HepG2 (cell line): Measurements from ENCODE around the gene NUB1. TPM values are rescaled to one million over a fixed set of nuclear protein-coding genes. Genes with fewer than 3 reads are reported as not detected.

Experiments used
- ATAC-seq: fragments of 200-7000 bp; cut with Tn5 transposase; 3 replicates; pipeline ENCODE4 v1.9.1; 2020; ENCODE audit warnings: mild to moderate bottlenecking, moderate library complexity
- BruUV-seq: library from RNA; stranded (reverse); fragments of 400-500 nt; replicated peaks from 2 replicates; lab custom pipeline; 2021; lab: Mats Ljungman, UMichigan
- CTCF ChIA-PET: fragments of 300-600 bp; formaldehyde crosslinking; extraction: SDS; loops from one replicate; lab custom pipeline; 2021; ENCODE audit warnings: low total read pairs, inconsistent platforms, low intra/inter-chr PET ratio; lab: Yijun Ruan, JAX
- POLR2A ChIA-PET: fragments of 350-600 bp; sonication (Branson Sonifier 250); formaldehyde crosslinking; loops from one replicate; lab custom pipeline; 2020; ENCODE audit warnings: antibody characterized with exemption, inconsistent platforms; lab: Yijun Ruan, JAX
- DNase-seq: peaks from one replicate; pipeline ENCODE4 v3.0.0-alpha.2; 2015; ENCODE audit warnings: low spot score
- FAIRE-seq: peaks from 3 replicates; lab custom pipeline; 2011; peaks lifted over from hg19 to GRCh38; lab: Jason Lieb, UNC
- H2AFZ ChIP-seq: one replicate; pipeline ENCODE4 v1.6.1; 2011; ENCODE audit warnings: low read length, inconsistent platforms
- H3K27ac ChIP-seq: fragments of 300-600 bp; 3 replicates; pipeline ENCODE4 v1.8.0; 2011; ENCODE audit warnings: mixed run types, mild to moderate bottlenecking, mixed read lengths, low read length, inconsistent platforms; ENCODE audit not compliant: insufficient read depth; ENCODE audit errors: extremely low read length
- H3K27me3 ChIP-seq, 2 experiments: fragments of 200-600 bp in 1 of 2; 2 replicates in 1 of 2; 3 replicates in 1 of 2; pipeline versions ENCODE4 v1.6.0 to v1.8.0; 2011; ENCODE audit warnings: low read length in 2 of 2, mild to moderate bottlenecking in 2 of 2, moderate library complexity in 2 of 2, inconsistent platforms in 1 of 2; ENCODE audit not compliant: insufficient read depth in 2 of 2, control insufficient read depth in 1 of 2
- H3K36me3 ChIP-seq, 2 experiments: fragments of 200-600 bp in 1 of 2; replicated peaks in 1 of 2; 2 replicates in 1 of 2; 3 replicates in 1 of 2; pipeline versions ENCODE4 v1.5.1 to v1.8.0; 2011; ENCODE audit warnings: low read length in 2 of 2, inconsistent platforms in 1 of 2; ENCODE audit not compliant: insufficient read depth in 2 of 2, control insufficient read depth in 1 of 2
- H3K4me1 ChIP-seq: 2 replicates; pipeline ENCODE4 v1.5.1; 2012; ENCODE audit warnings: low read length, inconsistent platforms; ENCODE audit not compliant: insufficient read depth
- H3K4me2 ChIP-seq: 2 replicates; pipeline ENCODE4 v1.6.0; 2011; ENCODE audit warnings: low read depth, low read length, inconsistent platforms
- H3K4me3 ChIP-seq, 3 experiments: fragments of 200-600 bp in 1 of 3; sonication (generic), shearing (Covaris generic) in 1 of 3; replicated peaks in 1 of 3; 2 replicates each; pipeline ENCODE4 v1.5.1; 2011 to 2016; ENCODE audit warnings: low read length in 3 of 3, inconsistent platforms in 2 of 3, low read depth in 2 of 3, mild to moderate bottlenecking in 2 of 3, control low read depth in 1 of 3, mixed read lengths in 1 of 3; ENCODE audit not compliant: insufficient read depth in 1 of 3
- H3K79me2 ChIP-seq: one replicate; pipeline ENCODE4 v1.6.1; 2011; ENCODE audit warnings: low read length, inconsistent platforms; ENCODE audit not compliant: insufficient read depth
- H3K9ac ChIP-seq: 2 replicates; pipeline ENCODE4 v1.6.0; 2011; ENCODE audit warnings: mild to moderate bottlenecking, low read depth, low read length, inconsistent platforms; ENCODE audit not compliant: insufficient read depth
- H3K9me3 ChIP-seq: 2 replicates; pipeline ENCODE4 v1.5.1; 2012; ENCODE audit warnings: mild to moderate bottlenecking, low read length
- H4K20me1 ChIP-seq: 2 replicates; pipeline ENCODE4 v1.6.0; 2011; ENCODE audit warnings: inconsistent platforms, mild to moderate bottlenecking, low read length, moderate library complexity; ENCODE audit not compliant: insufficient read depth
- CCDC6 ChIP-seq: sonication (generic); formaldehyde crosslinking; IDR thresholded peaks from 2 replicates; pipeline ENCODE4 v1.8.1; 2022; ENCODE audit warnings: mild to moderate bottlenecking, missing genetic modification reagents, moderate library complexity
- EED ChIP-seq: sonication (generic); formaldehyde crosslinking; IDR thresholded peaks from 2 replicates; pipeline ENCODE4 v1.5.0; 2020; ENCODE audit warnings: mild to moderate bottlenecking, missing genetic modification reagents
- FOXC1 ChIP-seq: sonication (generic); formaldehyde crosslinking; IDR thresholded peaks from 2 replicates; pipeline ENCODE4 v1.8.0; 2022; ENCODE audit warnings: mild to moderate bottlenecking, missing genetic modification reagents, borderline replicate concordance
- IKZF5 ChIP-seq: IDR thresholded peaks from 2 replicates; pipeline ENCODE4 v1.6.1; 2018; ENCODE audit warnings: missing genetic modification reagents, mild to moderate bottlenecking, missing compliant biosample characterization
- NFYB ChIP-seq: sonication (generic); formaldehyde crosslinking; IDR thresholded peaks from 2 replicates; pipeline ENCODE4 v1.4.0; 2020; ENCODE audit warnings: missing genetic modification reagents
- RAD21 ChIP-seq: fragments of 450-650 bp; formaldehyde crosslinking; IDR thresholded peaks from 2 replicates; pipeline ENCODE4 v1.5.0; 2020; ENCODE audit warnings: mild to moderate bottlenecking
- RBM22 ChIP-seq: fragments of 200-400 bp; formaldehyde crosslinking; optimal IDR thresholded peaks from 2 replicates; pipeline ENCODE3; 2017; ENCODE audit warnings: mild to moderate bottlenecking, low read length, moderate library complexity
- SP4 ChIP-seq: sonication (generic); formaldehyde crosslinking; IDR thresholded peaks from 2 replicates; pipeline ENCODE4 v1.8.1; 2023; ENCODE audit warnings: mild to moderate bottlenecking, missing genetic modification reagents
- SRSF9 ChIP-seq: fragments of 200-400 bp; formaldehyde crosslinking; IDR thresholded peaks from 2 replicates; pipeline ENCODE4 v1.6.1; 2018; ENCODE audit warnings: borderline replicate concordance, mild to moderate bottlenecking, low read depth, low read length; ENCODE audit not compliant: insufficient read depth, poor library complexity, severe bottlenecking
- ZNF280B ChIP-seq: sonication (generic); formaldehyde crosslinking; IDR thresholded peaks from 2 replicates; pipeline ENCODE4 v1.5.0; 2020; ENCODE audit warnings: missing genetic modification reagents, mild to moderate bottlenecking, borderline replicate concordance
- ZNF383 ChIP-seq: sonication (generic); formaldehyde crosslinking; IDR thresholded peaks from 2 replicates; pipeline ENCODE4 v1.4.0; 2020; ENCODE audit warnings: missing genetic modification reagents, mild to moderate bottlenecking, borderline replicate concordance
- ZNF512B ChIP-seq: sonication (generic); formaldehyde crosslinking; IDR thresholded peaks from 2 replicates; pipeline ENCODE4 v1.5.1; 2020; ENCODE audit warnings: missing genetic modification reagents, mild to moderate bottlenecking, borderline replicate concordance
- whole genome bisulfite sequencing: methylation state at CpG from one replicate; pipeline ENCODE4 v1.1.6; 2017; ENCODE audit warnings: low lambda C conversion rate; 5-methylcytosine and 5-hydroxymethylcytosine counted together
- in situ Hi-C: cut with HindIII; loops from 2 replicates; pipeline ENCODE4 v1.10.0; 2017; ENCODE audit warnings: low pct_unique_long_range_greater_than_20kb; ENCODE audit not compliant: extremely low pct_ligation_motif_present
- intact Hi-C: fragments of 100-400 bp; cut with micrococcal nuclease; formaldehyde crosslinking; loops from one replicate; pipeline ENCODE4 v1.10.0; 2022; ENCODE audit not compliant: unreplicated experiment
- polyA plus RNA-seq, 8 experiments: library from polyadenylated mRNA; depleted of rRNA in 3 of 8; stranded (reverse) in 7 of 8; unstranded in 1 of 8; fragments of >200 nt; fragmentation: Illumina TruSeq in 4 of 8; extraction: Trizol in 4 of 8; gene quantifications; 2 replicates each; pipeline versions ENCODE4 v1.2.1 to v1.2.3, GENCODE V29; 2011 to 2016; ENCODE audit warnings: low read depth in 4 of 8, missing spikeins in 1 of 8, mixed read lengths in 1 of 8; ENCODE audit not compliant: insufficient read depth in 1 of 8
- total RNA-seq, 5 experiments: library from RNA; depleted of rRNA; stranded (reverse); fragments of >200 nt; fragmentation: Illumina TruSeq; extraction: Trizol; gene quantifications; 2 replicates each; pipeline ENCODE4 v1.2.3, GENCODE V29; 2016; ENCODE audit warnings: low read depth in 1 of 5

The NUB1 gene
- total and polyA plus RNA-seq, 2 of the 13 experiments (the other 11 are each of a cell fraction or from before 2014, with no cell fraction given) = 27.1 to 37.0 TPM

GRCh38 chr7:151316896-151317295 lies 24.7 kb upstream of the NUB1 start (continued):
- TF ChIP-seq IKZF5 (CRISPR knock-in tag) = no peak
- no peak for TF ChIP-seq RBM22

- intact Hi-C loops (no loop called here), in situ Hi-C loops (loop anchor here (5.0 kb wide), 1 partner anchor 34 kb away; no protein-coding TSS in a partner anchor)
- FAIRE-seq = no peak
- Histone ChIP-seq H4K20me1 (no peaks in the 10 kb centered on the region), H3K27ac (no peak overlapping the region), H2AFZ (no peak overlapping the region), H3K79me2 (no peaks in the 10 kb centered on the region), H3K4me2 (no peak overlapping the region), H3K9me3 (peaks cover 34% of the 10 kb centered on the region), H3K9ac (no peak overlapping the region), H3K27me3 (peaks cover 1 to 4% of the 10 kb centered on the region in 2 experiments; a peak in 1 of 5 replicates), H3K4me3 (no peak overlapping the region), H3K4me1 (peaks cover 6% of the 10 kb centered on the region; the same call in 1 of the 2 replicates), H3K36me3 (no peaks in the 10 kb centered on the region)
- ChIA-PET CTCF (no interaction called here), POLR2A (no interaction called here)
- no peak for DNase-seq
- 18% methylated on average over 4 of the region's 4 CpGs for WGBS
- BruUV-seq = no TSS peak
- TF ChIP-seq ZNF383 (CRISPR knock-in tag) (no peak), EED (no peak), NFYB (CRISPR knock-in tag) (no peak), SP4 (CRISPR knock-in tag) (no peak), SRSF9 (no peak), RAD21 (CRISPR knock-in tag) (no peak), FOXC1 (CRISPR knock-in tag) (no peak), ZNF280B (CRISPR knock-in tag) (no peak), CCDC6 (no peak), ZNF512B (CRISPR knock-in tag) (no peak)
- no peak for ATAC-seq
Measured at GRCh38 chr7:151317936-151318335, 23.7 kb upstream of the NUB1 start.
